SKM-1 (cell line): ENCODE data around the gene AKT3.
"Not testable (repeated sequence)": the region's sequence is repeated elsewhere in the genome, so short reads cannot be mapped to it uniquely, and the experiment has no call there.

ENCODE experiments used
- DNase-seq: peaks from one replicate; lab custom pipeline; 2025; ENCODE audit not compliant: unreplicated experiment; lab: John Stamatoyannopoulos, UW

Gene AKT3

DNA sequence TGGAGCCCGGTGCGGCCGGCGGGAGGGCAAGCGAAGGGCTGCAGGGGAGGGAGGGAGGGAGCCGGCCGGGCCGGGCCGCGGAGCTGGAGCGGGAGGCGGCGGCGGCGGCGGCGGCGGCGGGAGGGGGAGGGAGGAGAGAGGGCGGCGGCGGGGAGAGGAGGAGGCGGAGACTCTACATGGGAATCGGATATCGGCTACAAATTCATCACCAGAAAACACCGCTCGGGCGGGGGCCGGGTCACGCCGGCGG, at the start of gene AKT3:
Gene AKT3, minus strand, starts transcription at position 42 of the 250 bp plus-strand sequence. CDS start 7,073 bp downstream, outside the sequence.
- peak; percentile 66 for DNase-seq

DNA sequence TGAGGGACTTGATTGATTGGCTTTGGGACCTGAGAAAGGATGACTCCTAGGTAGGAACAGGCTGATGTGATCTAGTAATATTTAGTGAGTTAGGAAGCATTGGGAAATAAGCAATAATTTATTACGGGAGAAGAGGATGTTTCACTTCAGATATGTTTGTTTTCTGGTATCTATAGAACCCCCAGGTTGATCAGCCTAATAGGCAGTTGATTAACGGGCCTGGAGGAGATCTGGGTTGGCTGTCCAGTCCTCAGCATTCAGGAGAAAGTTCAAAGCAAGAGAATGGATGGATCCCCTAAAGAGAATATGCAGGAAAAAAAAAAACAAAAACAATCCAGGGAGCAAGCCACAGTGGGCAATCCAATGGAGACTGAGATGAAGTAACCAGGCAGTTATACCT, 48.2 kb upstream of the AKT3 start:
- DNase-seq = no peak

GRCh38 chr1:243896313-243896712, 46.3 kb upstream of the AKT3 start:
- DNase-seq = no peak

GRCh38 chr1:243892456-243892855, 42.4 kb upstream of the AKT3 start:
- no peak for DNase-seq

- DNase-seq = no peak
Measured at GRCh38 chr1:243890576-243890975, 40.5 kb upstream of the AKT3 start.

GRCh38 chr1:243885806-243886205, 35.8 kb upstream of the AKT3 start:
- DNase-seq = no peak

DNA sequence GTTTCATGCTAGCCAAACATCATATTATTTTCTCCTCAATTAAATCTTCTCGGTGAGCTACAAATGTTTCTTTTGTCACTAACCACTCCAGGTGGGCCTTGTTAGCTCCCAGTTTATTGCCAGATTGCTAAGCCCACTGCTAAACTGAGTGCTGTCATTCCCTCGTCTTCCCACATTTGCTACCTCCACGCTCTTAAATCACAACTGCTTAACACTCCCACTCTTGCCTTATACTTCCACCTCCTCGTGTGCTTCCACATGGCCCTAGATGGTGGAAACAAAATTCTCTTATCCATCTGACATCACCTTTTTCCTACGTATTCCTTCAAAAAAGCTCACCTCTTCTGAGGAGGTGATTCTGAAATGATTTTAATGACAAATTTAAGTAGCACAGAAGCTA, 34.6 kb upstream of the AKT3 start:
- DNase-seq = no peak

DNA sequence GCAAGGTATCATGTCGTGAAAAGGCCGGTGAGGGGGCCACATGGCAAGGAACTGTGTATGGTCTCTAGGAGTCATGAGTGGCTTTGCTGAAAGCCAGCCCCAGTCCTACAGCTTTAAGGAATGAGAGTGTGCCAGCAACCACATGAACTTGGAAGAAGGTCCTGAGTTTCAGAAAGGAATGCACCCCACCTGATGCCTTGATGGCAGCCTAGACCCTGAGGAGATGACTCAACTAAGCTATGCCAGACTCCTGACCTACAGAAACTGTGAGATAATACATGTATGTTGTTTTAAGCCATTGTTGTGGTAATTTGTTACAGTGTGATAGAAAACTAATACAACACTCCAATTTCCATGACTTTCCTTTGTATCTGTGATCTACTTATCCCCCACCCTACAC, 33.5 kb upstream of the AKT3 start:
- DNase-seq = no peak

- no peak for DNase-seq
Measured at GRCh38 chr1:243882276-243882675, 32.2 kb upstream of the AKT3 start.

- not testable (repeated sequence) for DNase-seq
Measured at GRCh38 chr1:243877058-243877457, 27.0 kb upstream of the AKT3 start.

- DNase-seq = no peak
Measured at GRCh38 chr1:243855616-243856318, 5.7 kb upstream of the AKT3 start.

DNA sequence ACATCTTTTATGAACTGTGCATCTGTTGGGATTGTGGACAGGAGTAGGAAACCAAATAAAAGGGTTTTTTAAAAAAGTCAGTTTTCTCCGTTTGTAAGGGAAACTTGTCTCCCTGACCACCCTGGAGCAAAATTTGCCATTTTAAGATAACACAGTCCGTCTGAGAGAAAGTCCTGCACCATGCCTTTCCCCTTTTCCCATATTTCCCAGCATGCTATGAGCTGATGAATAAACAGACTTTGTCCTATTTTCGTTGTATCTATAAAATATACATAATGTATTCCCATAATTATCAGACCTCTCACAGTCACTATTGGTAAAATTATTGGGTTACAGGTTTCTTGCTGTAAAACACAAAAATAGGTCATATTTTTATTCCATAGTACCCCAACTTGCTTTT, 1.7 kb upstream of the AKT3 start:
- DNase-seq = no peak

- no peak for DNase-seq
Measured at GRCh38 chr1:243851257-243851756, 1.3 kb upstream of the AKT3 start.

DNA sequence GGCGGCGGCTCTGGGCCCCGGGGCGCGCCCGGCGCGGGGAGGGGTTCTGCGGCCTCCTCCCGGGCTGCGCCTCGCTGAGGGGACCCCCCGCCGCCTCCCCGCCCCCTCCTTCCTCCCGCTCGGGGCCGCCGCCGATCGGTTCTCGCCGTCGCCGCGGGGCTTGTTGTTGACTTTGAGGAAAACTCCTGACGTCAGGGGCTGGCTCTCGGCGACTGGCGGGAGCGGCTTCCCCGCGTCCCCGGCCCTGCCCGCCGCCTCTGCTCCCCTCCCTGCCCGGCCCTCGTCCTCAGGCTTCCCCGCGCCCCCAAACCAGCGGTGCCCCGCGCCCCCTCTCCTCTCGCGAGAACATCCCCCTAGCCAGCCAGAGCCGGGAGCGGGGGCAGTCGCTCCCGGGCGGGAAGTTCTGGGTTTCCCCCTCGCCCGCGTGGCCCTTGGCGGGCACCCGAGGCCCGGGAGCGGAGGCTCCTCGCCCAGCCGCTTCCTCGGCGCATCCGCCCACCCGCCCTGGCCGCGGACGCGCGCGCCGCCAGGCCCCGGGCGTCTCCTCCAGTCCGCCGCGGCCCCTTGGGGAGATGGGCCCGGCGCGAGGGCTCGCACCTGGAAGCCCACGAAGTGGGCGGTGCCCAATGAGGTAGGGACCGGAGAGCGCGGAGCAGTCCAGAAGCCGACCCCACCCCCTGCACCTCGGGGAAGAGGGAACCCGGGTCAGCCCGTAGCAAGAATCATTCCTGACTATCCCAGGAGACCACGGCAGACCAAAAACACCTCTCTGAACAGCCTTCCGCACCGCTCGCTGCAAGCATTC, 611 bp upstream of the AKT3 start:
- DNase-seq = no peak

- no peak for DNase-seq
Measured at GRCh38 chr1:243849421-243850201, 432 bp downstream of the AKT3 start.

GRCh38 chr1:243848858-243849420, 1.1 kb downstream of the AKT3 start:
- peak; percentile 26 for DNase-seq

- DNase-seq = no peak
Measured at GRCh38 chr1:243848165-243848857, 1.7 kb downstream of the AKT3 start.

GRCh38 chr1:243846761-243847160, 3.3 kb downstream of the AKT3 start:
- no peak for DNase-seq

GRCh38 chr1:243845888-243846287, 4.2 kb downstream of the AKT3 start:
- no peak for DNase-seq

- DNase-seq = no peak
Measured at GRCh38 chr1:243844186-243844585, 5.9 kb downstream of the AKT3 start.

- no peak for DNase-seq
Measured at GRCh38 chr1:243842978-243843511, 7.0 kb downstream of the AKT3 start.
